MM.1S (cell line): ENCODE data around the gene PSMA5.

Experiments used
- CTCF ChIP-seq: fragments of 300-600 bp; sonication (generic); IDR thresholded peaks from 2 replicates; pipeline ENCODE4 v1.5.1; 2016; ENCODE audit warnings: antibody characterized with exemption, low read length, mixed read lengths
- EZH2 ChIP-seq: fragments of 300-600 bp; sonication (generic); optimal IDR thresholded peaks from 2 replicates; pipeline ENCODE3; 2017; ENCODE audit warnings: low read depth, mild to moderate bottlenecking, antibody characterized with exemption, low read length, mixed read lengths
- EZH2phosphoT487 ChIP-seq: fragments of 300-600 bp; sonication (generic); IDR thresholded peaks from 2 replicates; pipeline ENCODE4 v1.6.1; 2018; ENCODE audit warnings: antibody characterized with exemption, low read length

GRCh38 chr1:109385417-109385816 is 40.8 kb downstream of the PSMA5 start:
- no peak for TF ChIP-seq CTCF
- TF ChIP-seq EZH2phosphoT487 = no peak
- TF ChIP-seq EZH2 = no peak
